Natural killer cell (primary cell): Measurements from ENCODE around the gene FHL1. TPM values are rescaled to one million over a fixed set of nuclear protein-coding genes. Genes with fewer than 3 reads are reported as not detected.

Experiments
- ATAC-seq, 3 donors: fragments of 150-1000 bp in 2 of 3; fragments of 200-7000 bp in 1 of 3; cut with Tn5 transposase; 1 replicate in 1 of 3; 2 replicates in 2 of 3; pipeline ENCODE4 v1.10.0; 2021; ENCODE audit warnings: mild to moderate bottlenecking in 2 of 3, moderate library complexity in 2 of 3
- DNase-seq, 2 donors: peaks; one replicate each; pipeline versions ENCODE4 v3.0.0 to v3.0.0-alpha.2; 2013 to 2021; ENCODE audit warnings: mixed read lengths in 1 of 2
- H3K27ac ChIP-seq: one replicate; pipeline ENCODE4 v1.5.1; 2013; ENCODE audit warnings: mild to moderate bottlenecking, low read length
- H3K27me3 ChIP-seq: one replicate; pipeline ENCODE4 v1.6.1; 2013; ENCODE audit warnings: low read length; ENCODE audit not compliant: control insufficient read depth, insufficient read depth
- H3K36me3 ChIP-seq: one replicate; pipeline ENCODE4 v1.6.1; 2013; ENCODE audit warnings: low read length; ENCODE audit not compliant: control insufficient read depth, insufficient read depth
- H3K4me1 ChIP-seq: one replicate; pipeline ENCODE4 v1.6.1; 2013; ENCODE audit warnings: low read length; ENCODE audit not compliant: control insufficient read depth, insufficient read depth
- H3K4me3 ChIP-seq: one replicate; pipeline ENCODE4 v1.5.1; 2013; ENCODE audit warnings: low read length
- H3K9me3 ChIP-seq: one replicate; pipeline ENCODE4 v1.6.1; 2013; ENCODE audit warnings: low read length; ENCODE audit not compliant: control insufficient read depth, insufficient read depth
- H3K27ac Mint-ChIP-seq, 2 donors: one replicate each; pipeline ENCODE4 v1.8.0; 2022; ENCODE audit warnings: mild to moderate bottlenecking in 2 of 2, mixed read lengths in 2 of 2, moderate library complexity in 1 of 2
- H3K27me3 Mint-ChIP-seq, 2 donors: one replicate each; pipeline ENCODE4 v1.8.0; 2022; ENCODE audit warnings: low read depth in 2 of 2, mixed read lengths in 2 of 2
- H3K36me3 Mint-ChIP-seq: one replicate; pipeline ENCODE4 v1.8.0; 2022; ENCODE audit warnings: mixed read lengths
- H3K4me1 Mint-ChIP-seq, 2 donors: one replicate each; pipeline ENCODE4 v1.8.0; 2022; ENCODE audit warnings: mixed read lengths in 2 of 2
- H3K4me3 Mint-ChIP-seq: one replicate; pipeline ENCODE4 v1.8.0; 2022; ENCODE audit warnings: mild to moderate bottlenecking, moderate library complexity, mixed read lengths
- H3K9me3 Mint-ChIP-seq, 2 donors: one replicate each; pipeline ENCODE4 v1.8.0; 2022; ENCODE audit warnings: mixed read lengths in 2 of 2
- WGBS: methylation state at CpG from one replicate; pipeline ENCODE4 v1.1.7; 2013; ENCODE audit warnings: missing lambda C conversion rate; ENCODE audit not compliant: insufficient coverage; 5-methylcytosine and 5-hydroxymethylcytosine counted together
- intact Hi-C: fragments of 100-400 bp; cut with micrococcal nuclease; formaldehyde crosslinking; loops from one replicate; pipeline ENCODE4 v1.14.2; 2022
- total RNA-seq, 4 donors: library from RNA; stranded (reverse); fragments of 120-200 nt in 1 of 4; gene quantifications; one replicate each; pipeline versions ENCODE4 v1.2.3 to v1.2.4, GENCODE V29; 2013 to 2022
- TF ChIP-seq, protein P1 (sequence below): fragments of 200-600 bp; IDR thresholded peaks from one replicate; pipeline ENCODE4 v1.8.0; 2022; ENCODE audit warnings: antibody characterized with exemption

Gene FHL1
- total RNA-seq, 3 donors from 2014 or later (not counting 1 experiment from before 2014, with no cell fraction given), result 3.2 to 5.7 (median 3.7) TPM

DNA sequence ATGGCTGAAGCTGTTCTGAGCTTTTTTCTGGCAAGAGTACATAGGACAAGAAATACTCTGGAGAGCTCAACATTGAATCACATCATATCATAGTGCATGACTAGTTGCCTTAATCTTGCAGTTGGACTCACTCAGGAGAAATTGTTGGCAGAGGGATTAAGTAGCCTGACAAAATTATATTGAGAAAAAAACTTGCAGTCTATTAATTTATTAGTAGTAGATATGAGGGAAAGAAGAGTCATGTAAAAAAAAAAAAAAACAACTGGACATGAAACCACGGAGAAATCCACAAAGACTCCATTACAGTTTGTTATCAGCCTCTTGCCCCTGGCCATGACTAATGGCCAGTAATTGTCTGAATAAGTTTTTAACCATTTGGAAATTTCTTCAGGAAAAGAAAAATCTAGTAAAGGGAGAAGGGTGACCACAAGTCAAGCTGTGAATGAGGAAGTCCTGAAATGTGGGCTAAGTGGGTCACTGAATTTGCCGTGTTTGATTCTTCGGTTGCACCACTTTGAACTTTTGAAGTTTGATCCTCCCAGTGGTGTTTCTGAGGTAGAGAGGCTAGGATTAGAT, 45.6 kb downstream of the FHL1 start:
- WGBS, result 28% methylated on average over 2 of the region's 3 CpGs

GRCh38 chrX:136193771-136194170, 46.4 kb downstream of the FHL1 start:
- Mint-ChIP-seq H3K36me3 (no peaks in the 10 kb centered on the region), H3K27me3 (peaks cover 4 to 13% of the 10 kb centered on the region in 2 donors), H3K4me3 (peak overlapping the region; percentile 3), H3K4me1 (peaks cover 23 to 24% of the 10 kb centered on the region in 2 donors), H3K27ac (peak overlapping the region in 1 of 2 donors; percentile 69), H3K9me3 (no peaks in the 10 kb centered on the region)
- Histone ChIP-seq H3K27ac (no peak overlapping the region), H3K27me3 (no peaks in the 10 kb centered on the region), H3K4me1 (peaks cover 6% of the 10 kb centered on the region), H3K36me3 (no peaks in the 10 kb centered on the region), H3K9me3 (no peaks in the 10 kb centered on the region), H3K4me3 (no peak overlapping the region)
- ATAC-seq (no peak), DNase-seq (peak in 1 of 2 donors; percentile 12)
- intact Hi-C loops, result no loop called here
- TF ChIP-seq, protein P1, sequence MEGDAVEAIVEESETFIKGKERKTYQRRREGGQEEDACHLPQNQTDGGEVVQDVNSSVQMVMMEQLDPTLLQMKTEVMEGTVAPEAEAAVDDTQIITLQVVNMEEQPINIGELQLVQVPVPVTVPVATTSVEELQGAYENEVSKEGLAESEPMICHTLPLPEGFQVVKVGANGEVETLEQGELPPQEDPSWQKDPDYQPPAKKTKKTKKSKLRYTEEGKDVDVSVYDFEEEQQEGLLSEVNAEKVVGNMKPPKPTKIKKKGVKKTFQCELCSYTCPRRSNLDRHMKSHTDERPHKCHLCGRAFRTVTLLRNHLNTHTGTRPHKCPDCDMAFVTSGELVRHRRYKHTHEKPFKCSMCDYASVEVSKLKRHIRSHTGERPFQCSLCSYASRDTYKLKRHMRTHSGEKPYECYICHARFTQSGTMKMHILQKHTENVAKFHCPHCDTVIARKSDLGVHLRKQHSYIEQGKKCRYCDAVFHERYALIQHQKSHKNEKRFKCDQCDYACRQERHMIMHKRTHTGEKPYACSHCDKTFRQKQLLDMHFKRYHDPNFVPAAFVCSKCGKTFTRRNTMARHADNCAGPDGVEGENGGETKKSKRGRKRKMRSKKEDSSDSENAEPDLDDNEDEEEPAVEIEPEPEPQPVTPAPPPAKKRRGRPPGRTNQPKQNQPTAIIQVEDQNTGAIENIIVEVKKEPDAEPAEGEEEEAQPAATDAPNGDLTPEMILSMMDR, result no peak
- 0% methylated on average over 3 of the region's 4 CpGs for WGBS

More for the DNA sequence above, 45.6 kb downstream of the FHL1 start:
- H3K36me3 ChIP-seq, result no peaks in the 10 kb centered on the region
- DNase-seq, result no peak
- ATAC-seq, result no peak
- H3K4me3 Mint-ChIP-seq, result no peak overlapping the region
- H3K4me1 ChIP-seq, result peaks cover 6% of the 10 kb centered on the region
- H3K36me3 Mint-ChIP-seq, result no peaks in the 10 kb centered on the region
- intact Hi-C loops, result no loop called here
- TF ChIP-seq, protein P1, result no peak
- H3K27me3 Mint-ChIP-seq, result peaks cover 4 to 13% of the 10 kb centered on the region in 2 donors
- no peak overlapping the region for H3K4me3 ChIP-seq
- H3K4me1 Mint-ChIP-seq, result peaks cover 23 to 24% of the 10 kb centered on the region in 2 donors
- peak overlapping the region in 1 of 2 donors; percentile 69 for H3K27ac Mint-ChIP-seq
- no peaks in the 10 kb centered on the region for H3K27me3 ChIP-seq
- no peak overlapping the region for H3K27ac ChIP-seq
- H3K9me3 ChIP-seq, result no peaks in the 10 kb centered on the region
- H3K9me3 Mint-ChIP-seq, result no peaks in the 10 kb centered on the region

DNA sequence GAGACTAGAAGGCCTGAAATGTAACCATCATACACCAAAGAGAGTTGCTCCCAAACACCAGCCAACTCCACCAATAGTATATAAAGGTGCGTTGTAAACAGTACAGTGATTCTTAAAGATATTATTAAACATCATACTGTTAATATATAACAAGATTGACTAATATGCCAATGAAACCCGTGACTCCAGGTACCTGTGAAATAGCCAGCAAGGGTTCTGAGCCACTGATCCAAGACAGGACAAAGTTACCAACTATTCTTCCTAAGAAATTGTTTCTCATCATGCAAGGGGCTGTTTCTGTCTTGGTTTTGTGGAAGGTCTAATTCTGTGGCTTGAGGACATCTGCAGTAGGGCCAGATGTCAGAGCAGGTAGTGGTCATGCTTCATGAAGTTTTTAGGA, 47.2 kb downstream of the FHL1 start:
- Histone ChIP-seq H3K27me3 (no peaks in the 10 kb centered on the region), H3K27ac (no peak overlapping the region), H3K36me3 (no peaks in the 10 kb centered on the region), H3K4me3 (no peak overlapping the region), H3K4me1 (peaks cover 6% of the 10 kb centered on the region), H3K9me3 (no peaks in the 10 kb centered on the region)
- TF ChIP-seq, protein P1, result no peak
- H3K9me3 Mint-ChIP-seq, result no peaks in the 10 kb centered on the region
- no CpG with 5 or more reads among the region's 2 CpGs for WGBS
- intact Hi-C loops, result no loop called here
- no peak for DNase-seq
- no peaks in the 10 kb centered on the region for H3K36me3 Mint-ChIP-seq
- no peak for ATAC-seq
- no peak overlapping the region for H3K4me3 Mint-ChIP-seq
- no peak overlapping the region for H3K27ac Mint-ChIP-seq
- H3K4me1 Mint-ChIP-seq, result peaks cover 23 to 24% of the 10 kb centered on the region in 2 donors
- peaks cover 4 to 13% of the 10 kb centered on the region in 2 donors for H3K27me3 Mint-ChIP-seq

DNA sequence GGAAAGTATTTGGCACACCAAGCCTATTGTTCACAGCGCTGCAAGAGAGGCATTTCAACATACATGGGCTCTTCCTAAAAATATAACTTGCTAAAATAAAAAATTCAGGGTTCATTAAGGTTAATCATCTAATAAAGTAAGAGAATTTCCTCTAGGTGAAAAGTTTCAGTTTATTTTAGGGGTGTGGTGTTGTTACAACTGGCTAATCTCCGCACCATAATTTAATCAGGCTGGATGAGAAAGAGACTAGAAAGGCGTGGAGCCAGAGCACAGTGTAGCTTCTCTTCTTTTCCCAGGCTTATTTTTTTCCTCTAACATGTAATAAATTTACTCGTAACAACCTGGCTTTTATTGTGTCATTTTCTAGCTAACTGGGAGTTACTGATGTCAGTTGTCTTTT, 47.9 kb downstream of the FHL1 start:
- DNase-seq, result no peak
- H3K27me3 ChIP-seq, result no peaks in the 10 kb centered on the region
- no CpG with 5 or more reads among the region's 4 CpGs for WGBS
- Mint-ChIP-seq H3K27ac (no peak overlapping the region), H3K4me1 (peaks cover 23 to 24% of the 10 kb centered on the region in 2 donors), H3K9me3 (no peaks in the 10 kb centered on the region), H3K4me3 (no peak overlapping the region), H3K27me3 (peaks cover 4 to 13% of the 10 kb centered on the region in 2 donors), H3K36me3 (no peaks in the 10 kb centered on the region)
- intact Hi-C loops, result no loop called here
- H3K4me1 ChIP-seq, result peaks cover 6% of the 10 kb centered on the region
- H3K27ac ChIP-seq, result no peak overlapping the region
- no peak for ATAC-seq
- H3K36me3 ChIP-seq, result no peaks in the 10 kb centered on the region
- TF ChIP-seq, protein P1, result no peak
- no peak overlapping the region for H3K4me3 ChIP-seq
- no peaks in the 10 kb centered on the region for H3K9me3 ChIP-seq
